RWPE2 (cell line): ENCODE measurements around the gene NFRKB.
A peak's percentile ranks its signal among the peaks of the same experiment; 100 is the strongest.

Experiments used
- ATAC-seq: fragments of 200-7000 bp; cut with Tn5 transposase; 3 replicates; pipeline ENCODE4 v1.9.1; 2021; ENCODE audit warnings: low read depth
- DNase-seq: peaks from one replicate; pipeline ENCODE4 v3.0.0-alpha.2; 2020; ENCODE audit warnings: low spot score
- H3K27ac ChIP-seq: fragments of 450-650 bp; 2 replicates; pipeline ENCODE4 v1.5.1; 2017; ENCODE audit warnings: mild to moderate bottlenecking; ENCODE audit not compliant: poor library complexity, severe bottlenecking
- H3K27me3 ChIP-seq: fragments of 250-450 bp; sonication (Bioruptor Pico); 2 replicates; pipeline ENCODE4 v1.5.1; 2021; ENCODE audit warnings: mild to moderate bottlenecking, moderate library complexity; ENCODE audit not compliant: insufficient read depth, poor library complexity, severe bottlenecking
- H3K36me3 ChIP-seq: fragments of 250-450 bp; sonication (Bioruptor Pico); 2 replicates; pipeline ENCODE4 v1.5.1; 2020; ENCODE audit warnings: low read depth, mild to moderate bottlenecking, moderate library complexity
- H3K4me1 ChIP-seq: fragments of 250-450 bp; sonication (Bioruptor Pico); 2 replicates; pipeline ENCODE4 v1.5.1; 2021; ENCODE audit warnings: mild to moderate bottlenecking, moderate library complexity; ENCODE audit not compliant: insufficient read depth, poor library complexity, severe bottlenecking
- H3K4me3 ChIP-seq: fragments of 250-450 bp; sonication (Bioruptor Pico); 2 replicates; pipeline ENCODE4 v1.5.1; 2021; ENCODE audit warnings: mild to moderate bottlenecking, moderate library complexity; ENCODE audit not compliant: severe bottlenecking
- H3K9me3 ChIP-seq: fragments of 250-450 bp; sonication (Bioruptor Pico); 2 replicates; pipeline ENCODE4 v1.5.1; 2021; ENCODE audit warnings: mild to moderate bottlenecking, moderate library complexity; ENCODE audit not compliant: severe bottlenecking
- CTCF ChIP-seq: fragments of 450-650 bp; IDR thresholded peaks from one replicate; pipeline ENCODE4 v1.5.1; 2017; ENCODE audit warnings: mild to moderate bottlenecking, moderate library complexity; ENCODE audit not compliant: poor library complexity, severe bottlenecking

NFRKB gene

GRCh38 chr11:129896062-129896461 is 684 bp upstream of the NFRKB start:
- H3K9me3 ChIP-seq, result no peaks in the 10 kb centered on the region
- H3K4me3 ChIP-seq, result peak overlapping the region; percentile 58
- ATAC-seq (no peak), DNase-seq (no peak)
- peaks cover 29% of the 10 kb centered on the region for H3K36me3 ChIP-seq
- H3K27me3 ChIP-seq, result no peaks in the 10 kb centered on the region
- peaks cover 7% of the 10 kb centered on the region for H3K4me1 ChIP-seq
- H3K27ac ChIP-seq, result peak overlapping the region; percentile 46
- TF ChIP-seq CTCF, result no peak

- Histone ChIP-seq H3K9me3 (no peaks in the 10 kb centered on the region), H3K27me3 (no peaks in the 10 kb centered on the region), H3K4me1 (peaks cover 7% of the 10 kb centered on the region), H3K4me3 (peak overlapping the region; percentile 58), H3K36me3 (peaks cover 36% of the 10 kb centered on the region), H3K27ac (peak overlapping the region; percentile 46)
- ATAC-seq, result peak; percentile 21; the same call in 2 of the 3 replicates
- DNase-seq, result no peak
- TF ChIP-seq CTCF, result no peak
Measured at GRCh38 chr11:129894278-129895125, 876 bp downstream of the NFRKB start.

- no peaks in the 10 kb centered on the region for H3K9me3 ChIP-seq
- H3K4me1 ChIP-seq, result no peaks in the 10 kb centered on the region
- no peak for DNase-seq
- TF ChIP-seq CTCF, result no peak
- H3K27ac ChIP-seq, result no peak overlapping the region
- peaks cover 96% of the 10 kb centered on the region for H3K36me3 ChIP-seq
- H3K27me3 ChIP-seq, result no peaks in the 10 kb centered on the region
- H3K4me3 ChIP-seq, result no peak overlapping the region
- no peak for ATAC-seq
Measured at GRCh38 chr11:129888451-129888850, 6.9 kb downstream of the NFRKB start.

- H3K36me3 ChIP-seq, result peaks cover 100% of the 10 kb centered on the region
- TF ChIP-seq CTCF, result no peak
- H3K9me3 ChIP-seq, result no peaks in the 10 kb centered on the region
- ATAC-seq (no peak), DNase-seq (no peak)
- H3K4me3 ChIP-seq, result no peak overlapping the region
- H3K27ac ChIP-seq, result no peak overlapping the region
- no peaks in the 10 kb centered on the region for H3K4me1 ChIP-seq
- no peaks in the 10 kb centered on the region for H3K27me3 ChIP-seq
Measured at GRCh38 chr11:129885381-129885780, 10.0 kb downstream of the NFRKB start.

GRCh38 chr11:129884581-129884980 is 10.8 kb downstream of the NFRKB start:
- H3K36me3 ChIP-seq, result peaks cover 97% of the 10 kb centered on the region
- no peak for ATAC-seq
- H3K9me3 ChIP-seq, result no peaks in the 10 kb centered on the region
- no peak overlapping the region for H3K4me3 ChIP-seq
- H3K27ac ChIP-seq, result no peak overlapping the region
- H3K4me1 ChIP-seq, result no peaks in the 10 kb centered on the region
- no peak for DNase-seq
- no peak for TF ChIP-seq CTCF
- H3K27me3 ChIP-seq, result no peaks in the 10 kb centered on the region
